Amygdala (tissue), 56 donors: ENCODE data around the gene PTPRN2.
A peak's percentile ranks its signal among the peaks of the same experiment; 100 is the strongest.
"Not testable (repeated sequence)": the region's sequence is repeated elsewhere in the genome, so short reads cannot be mapped to it uniquely, and the experiment has no call there.

Experiments used
- DNase-seq, 56 donors: peaks; one replicate each; lab custom pipeline; 2025; lab: John Stamatoyannopoulos, UW

PTPRN2 gene

GRCh38 chr7:158431055-158431940 lies 156.3 kb downstream of the PTPRN2 start:
- no peak for DNase-seq

GRCh38 chr7:158430308-158431034 lies 157.2 kb downstream of the PTPRN2 start:
- DNase-seq, result no peak

GRCh38 chr7:158428837-158429753 lies 158.5 kb downstream of the PTPRN2 start:
- DNase-seq, result no peak

GRCh38 chr7:158428131-158428836 lies 159.3 kb downstream of the PTPRN2 start:
- DNase-seq, result no peak

GRCh38 chr7:158425676-158426075 lies 161.9 kb downstream of the PTPRN2 start:
- not testable (repeated sequence) for DNase-seq

- no peak for DNase-seq
These were observed 163.1 kb downstream of the PTPRN2 start for GRCh38 chr7:158424531-158424930.

GRCh38 chr7:158424011-158424410 lies 163.6 kb downstream of the PTPRN2 start:
- DNase-seq, result no peak

- DNase-seq, result no peak
These were observed 164.6 kb downstream of the PTPRN2 start for GRCh38 chr7:158422887-158423560.

- DNase-seq, result no peak
These were observed 165.3 kb downstream of the PTPRN2 start for GRCh38 chr7:158422196-158422886.

GRCh38 chr7:158421361-158421760 lies 166.3 kb downstream of the PTPRN2 start:
- no peak for DNase-seq

- DNase-seq, result no peak
These were observed 166.9 kb downstream of the PTPRN2 start for GRCh38 chr7:158420591-158421340.

GRCh38 chr7:158419238-158419785 lies 168.3 kb downstream of the PTPRN2 start:
- no peak for DNase-seq

- DNase-seq, result not testable (repeated sequence)
These were observed 169.2 kb downstream of the PTPRN2 start for GRCh38 chr7:158418395-158418794.

- no peak for DNase-seq
These were observed 171.2 kb downstream of the PTPRN2 start for GRCh38 chr7:158416283-158416933.

GRCh38 chr7:158415316-158415715 lies 172.3 kb downstream of the PTPRN2 start:
- no peak for DNase-seq

- peak; percentile 46 to 96 (median 84) for DNase-seq
These were observed 173.1 kb downstream of the PTPRN2 start for GRCh38 chr7:158414486-158414961.

- peak in 2 of 56 donors; percentile 55 to 58 for DNase-seq
These were observed 173.6 kb downstream of the PTPRN2 start for GRCh38 chr7:158414002-158414401.
